Stimulated activated CD8-positive, alpha-beta memory T cell treated with anti-CD3 and anti-CD28 coated beads, Interleukin-12 subunit alpha, Interleukin-12 subunit beta, amount 100 ng/mL, for 24 hours (primary cell): ENCODE measurements around the gene LRRC4B.
"Not testable (repeated sequence)": the region's sequence is repeated elsewhere in the genome, so short reads cannot be mapped to it uniquely, and the experiment has no call there.

Experiments used
- DNase-seq: peaks from one replicate; pipeline ENCODE4 v3.0.0-alpha.2; 2020; ENCODE audit errors: extremely low read depth

LRRC4B gene

GRCh38 chr19:50567882-50568727 lies at the start of gene LRRC4B:
Gene LRRC4B, minus strand, starts transcription at chr19:50568435. Its CDS starts 19,597 bp downstream, at chr19:50548838.
- DNase-seq: no peak

GRCh38 chr19:50612504-50613404 lies 44.5 kb upstream of the LRRC4B start:
- not testable (repeated sequence) for DNase-seq

GRCh38 chr19:50607874-50608785 lies 39.9 kb upstream of the LRRC4B start:
- DNase-seq: peak; percentile 64

- no peak for DNase-seq
These were observed 39.2 kb upstream of the LRRC4B start for GRCh38 chr19:50607388-50607787.

- not testable (repeated sequence) for DNase-seq
These were observed 38.0 kb upstream of the LRRC4B start for GRCh38 chr19:50606059-50606836.

- DNase-seq: not testable (repeated sequence)
These were observed 36.2 kb upstream of the LRRC4B start for GRCh38 chr19:50604264-50605073.

GRCh38 chr19:50602935-50603334 lies 34.7 kb upstream of the LRRC4B start:
- no peak for DNase-seq

GRCh38 chr19:50602496-50602895 lies 34.3 kb upstream of the LRRC4B start:
- no peak for DNase-seq

- no peak for DNase-seq
These were observed 33.8 kb upstream of the LRRC4B start for GRCh38 chr19:50602089-50602422.

GRCh38 chr19:50601407-50602088 lies 33.3 kb upstream of the LRRC4B start:
- no peak for DNase-seq

- DNase-seq: no peak
These were observed 31.2 kb upstream of the LRRC4B start for GRCh38 chr19:50599427-50599826.

- no peak for DNase-seq
These were observed 22.0 kb upstream of the LRRC4B start for GRCh38 chr19:50590191-50590590.

- not testable (repeated sequence) for DNase-seq
These were observed 13.8 kb upstream of the LRRC4B start for GRCh38 chr19:50581795-50582660.

GRCh38 chr19:50580970-50581634 lies 12.9 kb upstream of the LRRC4B start:
- no peak for DNase-seq

- no peak for DNase-seq
These were observed 12.0 kb upstream of the LRRC4B start for GRCh38 chr19:50580240-50580639.

- DNase-seq: not testable (repeated sequence)
These were observed 8.5 kb upstream of the LRRC4B start for GRCh38 chr19:50576769-50577168.

- DNase-seq: no peak
These were observed 5.7 kb upstream of the LRRC4B start for GRCh38 chr19:50573741-50574461.
